A673 (cell line): ENCODE data around the gene CENPU. TPM values are rescaled to one million over a fixed set of nuclear protein-coding genes. Genes with fewer than 3 reads are reported as not detected.
A peak's percentile ranks its signal among the peaks of the same experiment; 100 is the strongest.

ENCODE experiments used
- BruUV-seq: library from RNA; stranded (reverse); fragments of 400-500 nt; replicated peaks from 2 replicates; lab custom pipeline; 2021; lab: Mats Ljungman, UMichigan
- CTCF ChIA-PET: fragments of 300-600 bp; sonication (Branson Sonifier 250); formaldehyde crosslinking; loops from one replicate; lab custom pipeline; 2022; ENCODE audit warnings: antibody characterized with exemption; lab: Charles Lee
- POLR2A ChIA-PET: fragments of 300-600 bp; sonication (Branson Sonifier 250); formaldehyde crosslinking; loops from one replicate; lab custom pipeline; 2022; ENCODE audit warnings: antibody characterized with exemption; ENCODE audit not compliant: low non-redundant PET; lab: Charles Lee
- DNase-seq: peaks from one replicate; pipeline ENCODE4 v3.0.0-alpha.2; 2015; ENCODE audit warnings: low spot score
- H3K27ac ChIP-seq: fragments of 200-600 bp; sonication (generic); 2 replicates; pipeline ENCODE4 v1.5.1; 2016; ENCODE audit warnings: mixed run types, low read depth, mild to moderate bottlenecking, mixed read lengths, antibody characterized with exemption, low read length; ENCODE audit not compliant: poor library complexity, severe bottlenecking
- H3K27me3 ChIP-seq: fragments of 200-600 bp; sonication (generic); replicated peaks from 2 replicates; pipeline ENCODE4 v1.6.1; 2017; ENCODE audit warnings: mixed run types, low read depth, mild to moderate bottlenecking, mixed read lengths, antibody characterized with exemption, low read length; ENCODE audit not compliant: insufficient read depth, poor library complexity
- H3K36me3 ChIP-seq: fragments of 200-600 bp; sonication (generic); 2 replicates; pipeline ENCODE4 v1.6.1; 2016; ENCODE audit warnings: mixed run types, mild to moderate bottlenecking, mixed read lengths, antibody characterized with exemption, low read length; ENCODE audit not compliant: insufficient read depth, poor library complexity, severe bottlenecking
- H3K4me1 ChIP-seq: fragments of 200-600 bp; sonication (generic); 2 replicates; pipeline ENCODE4 v1.6.1; 2017; ENCODE audit warnings: mixed run types, mild to moderate bottlenecking, mixed read lengths, antibody characterized with exemption, low read length; ENCODE audit not compliant: insufficient read depth, poor library complexity, severe bottlenecking
- H3K4me3 ChIP-seq: fragments of 200-600 bp; sonication (generic); 2 replicates; pipeline ENCODE4 v1.5.1; 2016; ENCODE audit warnings: low read depth, mixed run types, mild to moderate bottlenecking, mixed read lengths, low read length; ENCODE audit not compliant: poor library complexity, severe bottlenecking
- H3K9me3 ChIP-seq: fragments of 200-600 bp; sonication (generic); 2 replicates; pipeline ENCODE4 v1.6.1; 2016; ENCODE audit warnings: mixed run types, low read depth, mild to moderate bottlenecking, mixed read lengths, antibody characterized with exemption, low read length; ENCODE audit not compliant: poor library complexity, severe bottlenecking
- EZH2 ChIP-seq: fragments of 200-600 bp; sonication (generic); IDR thresholded peaks from 2 replicates; pipeline ENCODE4 v1.6.1; 2017; ENCODE audit warnings: borderline replicate concordance, low read depth, mild to moderate bottlenecking, mixed read lengths, antibody characterized with exemption, low read length; ENCODE audit not compliant: poor library complexity, severe bottlenecking
- intact Hi-C: fragments of 100-400 bp; cut with micrococcal nuclease; formaldehyde crosslinking; loops from one replicate; pipeline ENCODE4 v1.10.0; 2022; ENCODE audit not compliant: unreplicated experiment
- total RNA-seq: library from RNA; stranded (reverse); gene quantifications from 2 replicates; pipeline ENCODE4 v1.2.3, GENCODE V29; 2021
- TF ChIP-seq, protein P1 (sequence below): fragments of 300-800, 200-600 bp; sonication (generic); conservative IDR thresholded peaks from 2 replicates; pipeline ENCODE4 v1.5.1; 2017; ENCODE audit warnings: low read depth, mild to moderate bottlenecking, antibody characterized with exemption, low read length, moderate library complexity, mixed read lengths

The CENPU gene
- total RNA-seq, 1 experiment from 2014 or later = 87.3 TPM

DNA sequence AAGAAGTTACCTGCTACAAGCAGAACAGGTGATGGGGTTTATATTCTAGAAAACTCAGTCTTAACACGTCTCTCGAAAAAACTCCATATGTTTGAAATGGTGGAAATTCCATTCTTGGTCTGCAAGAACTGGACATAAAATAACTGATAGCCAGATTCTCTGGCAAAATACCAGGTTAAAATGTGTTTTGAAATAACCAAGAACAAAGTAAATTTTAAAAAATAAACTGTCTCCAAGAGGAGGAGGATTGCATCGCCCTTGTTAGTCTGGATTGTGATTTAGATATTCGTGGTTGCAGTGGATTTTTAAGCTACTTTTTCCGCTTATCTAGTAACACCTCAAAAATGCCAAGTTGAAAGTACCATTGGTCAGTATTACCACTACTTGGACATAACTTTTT is 40.8 kb downstream of the CENPU start:
- Histone ChIP-seq H3K4me1 (peaks cover 5% of the 10 kb centered on the region), H3K4me3 (no peak overlapping the region), H3K9me3 (no peaks in the 10 kb centered on the region), H3K36me3 (peaks cover 50% of the 10 kb centered on the region), H3K27ac (no peak overlapping the region), H3K27me3 (no peaks in the 10 kb centered on the region)
- no TSS peak for BruUV-seq
- CTCF ChIA-PET = no interaction called here
- no peak for DNase-seq
- intact Hi-C loops = no loop called here
- POLR2A ChIA-PET = no interaction called here
- TF ChIP-seq, protein P1, sequence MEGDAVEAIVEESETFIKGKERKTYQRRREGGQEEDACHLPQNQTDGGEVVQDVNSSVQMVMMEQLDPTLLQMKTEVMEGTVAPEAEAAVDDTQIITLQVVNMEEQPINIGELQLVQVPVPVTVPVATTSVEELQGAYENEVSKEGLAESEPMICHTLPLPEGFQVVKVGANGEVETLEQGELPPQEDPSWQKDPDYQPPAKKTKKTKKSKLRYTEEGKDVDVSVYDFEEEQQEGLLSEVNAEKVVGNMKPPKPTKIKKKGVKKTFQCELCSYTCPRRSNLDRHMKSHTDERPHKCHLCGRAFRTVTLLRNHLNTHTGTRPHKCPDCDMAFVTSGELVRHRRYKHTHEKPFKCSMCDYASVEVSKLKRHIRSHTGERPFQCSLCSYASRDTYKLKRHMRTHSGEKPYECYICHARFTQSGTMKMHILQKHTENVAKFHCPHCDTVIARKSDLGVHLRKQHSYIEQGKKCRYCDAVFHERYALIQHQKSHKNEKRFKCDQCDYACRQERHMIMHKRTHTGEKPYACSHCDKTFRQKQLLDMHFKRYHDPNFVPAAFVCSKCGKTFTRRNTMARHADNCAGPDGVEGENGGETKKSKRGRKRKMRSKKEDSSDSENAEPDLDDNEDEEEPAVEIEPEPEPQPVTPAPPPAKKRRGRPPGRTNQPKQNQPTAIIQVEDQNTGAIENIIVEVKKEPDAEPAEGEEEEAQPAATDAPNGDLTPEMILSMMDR = no peak
- TF ChIP-seq EZH2 = no peak

DNA sequence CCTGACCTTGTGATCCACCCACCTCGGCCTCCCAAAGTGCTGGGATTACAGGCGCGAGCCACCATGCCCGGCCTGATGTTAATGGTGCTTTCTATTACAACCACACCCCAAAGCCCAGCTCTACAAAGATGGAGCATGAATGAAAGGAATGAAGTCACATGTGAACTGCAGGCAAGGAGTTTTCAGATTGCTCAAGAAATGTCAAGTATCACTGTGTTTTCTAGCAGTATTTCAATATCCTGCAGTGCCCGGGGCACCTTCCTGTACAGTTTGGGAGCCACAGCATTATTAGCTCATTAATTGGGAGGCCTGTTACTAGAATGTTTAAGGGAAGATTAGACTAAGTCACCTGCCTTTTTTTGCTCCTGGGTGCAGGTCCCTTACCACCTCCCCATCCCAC is 44.2 kb downstream of the CENPU start:
- H3K4me1 ChIP-seq = peaks cover 5% of the 10 kb centered on the region
- peaks cover 20% of the 10 kb centered on the region for H3K36me3 ChIP-seq
- TF ChIP-seq EZH2 = no peak
- TF ChIP-seq, protein P1 = no peak
- POLR2A ChIA-PET = no interaction called here
- no peaks in the 10 kb centered on the region for H3K27me3 ChIP-seq
- intact Hi-C loops = no loop called here
- BruUV-seq = no TSS peak
- no peaks in the 10 kb centered on the region for H3K9me3 ChIP-seq
- H3K4me3 ChIP-seq = no peak overlapping the region
- H3K27ac ChIP-seq = no peak overlapping the region
- no peak for DNase-seq
- CTCF ChIA-PET = no interaction called here

DNA sequence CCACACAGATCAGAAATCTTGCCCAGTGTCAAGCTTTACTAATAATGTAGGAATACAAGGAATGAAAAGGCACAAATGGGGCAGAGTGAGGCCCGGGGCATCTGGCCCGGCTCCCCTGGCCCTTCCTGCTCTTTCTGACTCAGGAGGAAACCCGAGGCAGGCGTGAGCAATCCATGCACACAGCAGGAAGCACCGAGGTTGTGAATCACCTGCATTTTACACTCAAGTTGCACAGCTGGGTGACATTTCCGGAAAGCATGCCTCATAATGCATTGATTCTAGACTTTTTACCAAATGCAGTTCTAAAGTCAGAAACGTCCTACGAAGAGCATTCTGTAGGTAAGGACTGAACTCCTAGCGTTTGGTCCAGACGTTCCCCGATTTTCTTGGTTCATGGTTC is 45.4 kb downstream of the CENPU start:
- peaks cover 5% of the 10 kb centered on the region for H3K4me1 ChIP-seq
- intact Hi-C loops = no loop called here
- ChIA-PET POLR2A (no interaction called here), CTCF (no interaction called here)
- no peak for TF ChIP-seq EZH2
- TF ChIP-seq, protein P1 = no peak
- H3K4me3 ChIP-seq = no peak overlapping the region
- H3K9me3 ChIP-seq = no peaks in the 10 kb centered on the region
- H3K36me3 ChIP-seq = peaks cover 8% of the 10 kb centered on the region
- H3K27ac ChIP-seq = no peak overlapping the region
- peak; percentile 61 for DNase-seq
- no TSS peak for BruUV-seq
- H3K27me3 ChIP-seq = no peaks in the 10 kb centered on the region
